B cell (primary cell): Measurements from ENCODE around the gene INSL4. TPM values are rescaled to one million over a fixed set of nuclear protein-coding genes. Genes with fewer than 3 reads are reported as not detected.

Experiments
- ATAC-seq: fragments of 200-7000 bp; cut with Tn5 transposase; one replicate; pipeline ENCODE4 v1.10.0; 2021; ENCODE audit warnings: low read depth, mild to moderate bottlenecking, moderate number of reproducible peaks, moderate library complexity
- CTCF ChIA-PET: fragments of 350-600 bp; sonication (Branson Sonifier 250); formaldehyde crosslinking; loops from one replicate; lab custom pipeline; 2021; ENCODE audit warnings: antibody characterized with exemption, inconsistent platforms; lab: Charles Lee
- POLR2A ChIA-PET: fragments of 350-600 bp; sonication (Branson Sonifier 250); formaldehyde crosslinking; loops from one replicate; lab custom pipeline; 2021; ENCODE audit warnings: antibody characterized with exemption; lab: Charles Lee
- DNase-seq: peaks from one replicate; pipeline ENCODE4 v3.0.0; 2013
- H2AFZ ChIP-seq: 2 replicates; pipeline ENCODE4 v1.6.1; 2012; ENCODE audit warnings: mild to moderate bottlenecking, low read depth, low read length; ENCODE audit not compliant: insufficient read depth, poor library complexity, severe bottlenecking
- H3K27ac ChIP-seq, 2 donors: 1 replicate in 1 of 2; 2 replicates in 1 of 2; pipeline ENCODE4 v1.5.1; 2012 to 2013; ENCODE audit warnings: low read length in 2 of 2, mild to moderate bottlenecking in 2 of 2, moderate library complexity in 1 of 2
- H3K27me3 ChIP-seq, 4 experiments: fragments of 200-600 bp in 1 of 4; sonication (generic) in 1 of 4; replicated peaks in 1 of 4; 1 replicate in 2 of 4; 2 replicates in 2 of 4; pipeline versions ENCODE4 v1.6.1 to v1.7.0; 2013 to 2016; ENCODE audit warnings: low read length in 3 of 4, mild to moderate bottlenecking in 2 of 4, mixed read lengths in 1 of 4, moderate library complexity in 1 of 4; ENCODE audit not compliant: insufficient read depth in 4 of 4, control insufficient read depth in 3 of 4; ENCODE audit errors: control extremely low read depth in 1 of 4
- H3K36me3 ChIP-seq, 2 experiments: replicated peaks in 1 of 2; 1 replicate in 1 of 2; 2 replicates in 1 of 2; pipeline versions ENCODE4 v1.6.1 to v1.7.1; 2013; ENCODE audit warnings: low read length in 1 of 2; ENCODE audit not compliant: insufficient read depth in 2 of 2, control insufficient read depth in 1 of 2; ENCODE audit errors: control extremely low read depth in 1 of 2, extremely low read depth in 1 of 2
- H3K4me1 ChIP-seq, 2 donors: fragments of 200-600 bp in 1 of 2; sonication (generic) in 1 of 2; 1 replicate in 1 of 2; 2 replicates in 1 of 2; pipeline versions ENCODE4 v1.5.1 to v1.6.1; 2013 to 2017; ENCODE audit warnings: low read length in 2 of 2; ENCODE audit not compliant: control insufficient read depth in 2 of 2, insufficient read depth in 2 of 2
- H3K4me2 ChIP-seq: replicated peaks from 2 replicates; pipeline ENCODE3; 2012; ENCODE audit warnings: mild to moderate bottlenecking, low read depth, low read length; ENCODE audit not compliant: poor library complexity, severe bottlenecking
- H3K4me3 ChIP-seq, 5 experiments: fragments of 200-600 bp in 1 of 5; sonication (generic) in 1 of 5; 1 replicate in 3 of 5; 2 replicates in 2 of 5; pipeline versions ENCODE4 v1.5.1 to v1.7.0; 2011 to 2016; ENCODE audit warnings: low read length in 4 of 5, mild to moderate bottlenecking in 4 of 5, low read depth in 2 of 5, control low read depth in 1 of 5, moderate library complexity in 1 of 5; ENCODE audit not compliant: insufficient read depth in 1 of 5; ENCODE audit errors: control extremely low read depth in 1 of 5, extremely low read depth in 1 of 5
- H3K79me2 ChIP-seq: fragments of 200-600 bp; sonication (generic); one replicate; pipeline ENCODE4 v1.6.0; 2016; ENCODE audit warnings: low read length; ENCODE audit not compliant: control insufficient read depth, insufficient read depth
- H3K9ac ChIP-seq: fragments of 200-600 bp; sonication (generic); 2 replicates; pipeline ENCODE4 v1.6.1; 2017; ENCODE audit warnings: mild to moderate bottlenecking, low read length, moderate library complexity
- H3K9me3 ChIP-seq, 3 donors: one replicate each; pipeline versions ENCODE4 v1.6.1 to v1.7.1; 2013; ENCODE audit warnings: low read length in 2 of 3; ENCODE audit not compliant: control insufficient read depth in 2 of 3, insufficient read depth in 1 of 3; ENCODE audit errors: control extremely low read depth in 1 of 3
- H4K20me1 ChIP-seq: 2 replicates; pipeline ENCODE4 v1.6.0; 2012; ENCODE audit warnings: mild to moderate bottlenecking, low read length; ENCODE audit not compliant: insufficient read depth, control insufficient read depth, poor library complexity, severe bottlenecking
- H3K27ac Mint-ChIP-seq: one replicate; pipeline ENCODE4 v1.8.0; 2021; ENCODE audit warnings: mixed read lengths
- H3K27me3 Mint-ChIP-seq: one replicate; pipeline ENCODE4 v1.8.0; 2021; ENCODE audit warnings: mixed read lengths
- H3K4me1 Mint-ChIP-seq: one replicate; pipeline ENCODE4 v1.8.0; 2021; ENCODE audit warnings: mixed read lengths
- H3K4me3 Mint-ChIP-seq: one replicate; pipeline ENCODE4 v1.8.0; 2021; ENCODE audit warnings: mixed read lengths
- H3K9me3 Mint-ChIP-seq: one replicate; pipeline ENCODE4 v1.8.0; 2022; ENCODE audit warnings: mixed read lengths; ENCODE audit not compliant: insufficient read depth
- CTCF ChIP-seq: fragments of 200-600 bp; IDR thresholded peaks from one replicate; pipeline ENCODE4 v1.8.0; 2022; ENCODE audit warnings: antibody characterized with exemption, mild to moderate bottlenecking
- EZH2 ChIP-seq: IDR thresholded peaks from 2 replicates; pipeline ENCODE4 v1.6.1; 2012; ENCODE audit warnings: borderline replicate concordance, low read depth, mild to moderate bottlenecking, moderate library complexity, low read length; ENCODE audit not compliant: insufficient read depth, poor library complexity, severe bottlenecking
- WGBS: methylation state at CpG from one replicate; pipeline ENCODE4 v1.1.5; 2013; ENCODE audit warnings: missing lambda C conversion rate; ENCODE audit not compliant: insufficient coverage; 5-methylcytosine and 5-hydroxymethylcytosine counted together
- intact Hi-C: fragments of 100-400 bp; cut with micrococcal nuclease; formaldehyde crosslinking; loops from one replicate; pipeline ENCODE4 v1.10.0; 2022
- polyA plus RNA-seq: library from polyadenylated mRNA; depleted of rRNA; stranded (reverse); fragments of >200 nt; gene quantifications from 2 replicates; pipeline ENCODE4 v1.2.3, GENCODE V29; 2012
- total RNA-seq, 2 donors: library from RNA; stranded (reverse); fragments of 120-200 nt in 1 of 2; gene quantifications; 1 replicate in 1 of 2; 2 replicates in 1 of 2; pipeline versions ENCODE4 v1.2.3 to v1.2.4, GENCODE V29; 2013 to 2022

The INSL4 gene
- total and polyA plus RNA-seq, 2 donors (not counting 1 experiment from before 2014, with no cell fraction given): not detected

GRCh38 chr9:5263351-5264218 is 32.4 kb downstream of the INSL4 start:
- CTCF ChIA-PET: interaction anchor here (0.9 to 1.2 kb wide), 2 partner anchors 332 to 337 kb away, joined by 3 to 5 read pairs; no protein-coding TSS in a partner anchor
- H3K27ac Mint-ChIP-seq: no peak overlapping the region

More at GRCh38 chr9:5263351-5264218, 32.4 kb downstream of the INSL4 start:
- Histone ChIP-seq H3K4me3 (no peak overlapping the region), H3K9ac (no peak overlapping the region), H4K20me1 (no peaks in the 10 kb centered on the region), H3K4me1 (no peaks in the 10 kb centered on the region), H3K27me3 (no peaks in the 10 kb centered on the region), H3K4me2 (no peak overlapping the region), H3K27ac (no peak overlapping the region), H2AFZ (peak overlapping the region; percentile 16), H3K9me3 (peaks cover 0 to 3% (median 0%) of the 10 kb centered on the region in 3 donors), H3K79me2 (no peaks in the 10 kb centered on the region), H3K36me3 (no peaks in the 10 kb centered on the region)
- DNase-seq (peak; percentile 15), ATAC-seq (no peak)
- Mint-ChIP-seq H3K4me1 (no peaks in the 10 kb centered on the region), H3K4me3 (no peak overlapping the region), H3K9me3 (peaks cover 3% of the 10 kb centered on the region), H3K27me3 (no peaks in the 10 kb centered on the region)
- no CpG with 5 or more reads among the region's 5 CpGs for WGBS
- TF ChIP-seq EZH2 (no peak), CTCF (no peak)
- intact Hi-C loops: loop anchor here (2.0 kb wide), 1 partner anchor 505 kb away; no protein-coding TSS in a partner anchor
- POLR2A ChIA-PET: no interaction called here
